ENCODE measurements around the gene AMIGO1.

Gene AMIGO1

DNA sequence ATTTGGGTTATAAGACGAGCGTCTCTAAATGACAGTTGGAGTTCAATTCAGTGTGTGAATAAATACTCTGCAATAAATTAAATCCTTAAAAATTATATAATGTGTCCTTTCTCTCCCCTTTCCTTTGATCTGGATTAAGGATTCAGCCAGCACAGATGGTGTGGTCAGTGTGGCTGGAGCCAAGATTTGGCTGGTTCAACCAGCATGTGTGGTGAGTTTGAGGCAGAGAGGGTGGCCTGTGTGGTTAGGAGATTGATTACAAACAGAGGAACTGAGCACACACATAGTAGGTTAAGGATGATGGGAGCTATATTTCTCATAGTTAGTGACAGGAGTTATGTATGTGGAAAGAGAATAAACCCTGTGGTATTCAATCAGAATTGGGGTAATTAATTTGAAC, 14.2 kb upstream of the AMIGO1 start:
- H3K4me3 ChIP-seq (ENCODE audit: insufficient read depth, low read length, poor library complexity, severe bottlenecking), result no peak overlapping the region
- no peak overlapping the region for H3K27ac ChIP-seq (ENCODE audit: low read depth, low read length)
- no peak overlapping the region for H3K4me2 ChIP-seq (ENCODE audit: low read depth, low read length, poor library complexity, severe bottlenecking)
- no peak overlapping the region for H2AFZ ChIP-seq (ENCODE audit: low read depth, low read length, severe bottlenecking)
- no peaks in the 10 kb centered on the region for H3F3A ChIP-seq (ENCODE audit: insufficient read depth)
- no peaks in the 10 kb centered on the region for H4K20me1 ChIP-seq (ENCODE audit: low read depth, low read length)
- H3K36me3 ChIP-seq (ENCODE audit: low read length), result no peaks in the 10 kb centered on the region
- H3K27me3 ChIP-seq (ENCODE audit: low read length), result no peaks in the 10 kb centered on the region
- no peaks in the 10 kb centered on the region for H3K9me3 ChIP-seq (ENCODE audit: insufficient read depth, low read length)
- TF ChIP-seq CTCF (IDR thresholded peaks at IDR 0.05; ENCODE audit: insufficient read depth, low read length, poor library complexity, severe bottlenecking), result no peak
- no peak for TF ChIP-seq EZH2phosphoT487 (conservative IDR thresholded peaks at IDR 0.05; ENCODE audit: low read length)
- H3K79me2 ChIP-seq (ENCODE audit: insufficient read depth, low read length), result no peaks in the 10 kb centered on the region
- H3K9me2 ChIP-seq (replicated peaks; ENCODE audit: insufficient read depth, low read length), result no peaks in the 10 kb centered on the region
- no peak overlapping the region for H3K9ac ChIP-seq (ENCODE audit: low read length)

- Histone ChIP-seq H2AFZ (ENCODE audit: low read depth, low read length, severe bottlenecking) (no peak overlapping the region), H4K20me1 (ENCODE audit: low read depth, low read length) (no peaks in the 10 kb centered on the region), H3K4me2 (ENCODE audit: low read depth, low read length, poor library complexity, severe bottlenecking) (no peak overlapping the region), H3F3A (ENCODE audit: insufficient read depth) (no peaks in the 10 kb centered on the region), H3K79me2 (ENCODE audit: insufficient read depth, low read length) (no peaks in the 10 kb centered on the region), H3K4me3 (ENCODE audit: insufficient read depth, low read length, poor library complexity, severe bottlenecking) (no peak overlapping the region), H3K36me3 (ENCODE audit: low read length) (no peaks in the 10 kb centered on the region), H3K9ac (ENCODE audit: low read length) (no peak overlapping the region), H3K27me3 (ENCODE audit: low read length) (no peaks in the 10 kb centered on the region), H3K9me2 (replicated peaks; ENCODE audit: insufficient read depth, low read length) (no peaks in the 10 kb centered on the region), H3K27ac (ENCODE audit: low read depth, low read length) (no peak overlapping the region), H3K9me3 (ENCODE audit: insufficient read depth, low read length) (no peaks in the 10 kb centered on the region)
- TF ChIP-seq CTCF (IDR thresholded peaks at IDR 0.05; ENCODE audit: insufficient read depth, low read length, poor library complexity, severe bottlenecking) (no peak), EZH2phosphoT487 (conservative IDR thresholded peaks at IDR 0.05; ENCODE audit: low read length) (no peak)
Measured at GRCh38 chr1:109522026-109522425, 12.5 kb upstream of the AMIGO1 start.

DNA sequence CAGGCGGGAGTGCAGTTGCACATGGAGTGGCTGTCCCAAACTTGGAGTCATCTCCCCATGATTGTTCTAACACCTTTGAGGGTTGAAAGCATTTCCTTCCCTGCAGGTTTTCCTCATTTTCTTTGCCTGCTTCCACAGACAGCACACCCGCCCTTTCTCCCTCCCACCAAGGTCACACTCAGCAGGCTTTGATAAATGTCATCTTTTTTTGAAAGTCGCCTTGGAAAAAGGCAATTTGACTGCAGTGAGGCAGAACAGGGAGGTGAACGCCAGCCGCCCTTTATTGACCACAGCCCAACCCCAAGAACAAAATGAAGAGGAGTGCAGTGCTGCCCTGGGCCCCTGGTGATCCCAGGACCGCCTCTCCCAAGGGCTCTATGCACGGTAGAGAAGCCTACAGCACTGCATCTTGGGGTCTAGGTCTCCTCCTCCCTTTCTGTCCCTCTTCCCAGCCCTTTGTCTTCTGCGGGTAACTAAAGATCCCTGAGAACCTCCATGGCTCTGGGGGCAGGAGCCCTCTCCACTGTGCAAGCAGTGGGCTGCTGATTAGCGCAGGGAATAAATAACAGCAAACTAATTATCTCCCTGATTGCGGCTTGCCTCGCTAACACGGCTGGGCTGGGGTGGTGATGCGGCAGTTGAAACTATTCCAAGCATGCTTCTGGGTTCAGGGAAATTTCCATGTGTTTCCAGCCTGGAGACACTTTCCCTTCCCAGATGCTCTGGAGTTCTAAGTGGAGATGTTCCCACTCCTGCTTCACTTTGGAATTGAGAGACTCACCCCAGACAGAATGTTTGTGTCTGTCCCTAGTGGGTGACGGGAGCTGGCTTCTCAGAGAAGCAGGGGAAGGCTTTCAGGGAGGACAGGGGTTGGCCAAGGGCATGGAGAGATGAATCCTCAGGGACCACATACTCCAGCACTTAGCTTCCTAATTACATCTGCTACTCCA, 11.8 kb upstream of the AMIGO1 start:
- no peak overlapping the region for H3K4me2 ChIP-seq (ENCODE audit: low read depth, low read length, poor library complexity, severe bottlenecking)
- TF ChIP-seq CTCF (IDR thresholded peaks at IDR 0.05; ENCODE audit: insufficient read depth, low read length, poor library complexity, severe bottlenecking) (no peak), EZH2phosphoT487 (conservative IDR thresholded peaks at IDR 0.05; ENCODE audit: low read length) (no peak)
- no peaks in the 10 kb centered on the region for H4K20me1 ChIP-seq (ENCODE audit: low read depth, low read length)
- no peaks in the 10 kb centered on the region for H3K36me3 ChIP-seq (ENCODE audit: low read length)
- H2AFZ ChIP-seq (ENCODE audit: low read depth, low read length, severe bottlenecking), result no peak overlapping the region
- H3F3A ChIP-seq (ENCODE audit: insufficient read depth), result no peaks in the 10 kb centered on the region
- H3K9me3 ChIP-seq (ENCODE audit: insufficient read depth, low read length), result no peaks in the 10 kb centered on the region
- H3K9ac ChIP-seq (ENCODE audit: low read length), result no peak overlapping the region
- no peak overlapping the region for H3K27ac ChIP-seq (ENCODE audit: low read depth, low read length)
- H3K27me3 ChIP-seq (ENCODE audit: low read length), result no peaks in the 10 kb centered on the region
- no peaks in the 10 kb centered on the region for H3K79me2 ChIP-seq (ENCODE audit: insufficient read depth, low read length)
- no peaks in the 10 kb centered on the region for H3K9me2 ChIP-seq (replicated peaks; ENCODE audit: insufficient read depth, low read length)
- H3K4me3 ChIP-seq (ENCODE audit: insufficient read depth, low read length, poor library complexity, severe bottlenecking), result no peak overlapping the region
